ENCODE data around the gene MEGF11.

The MEGF11 gene

DNA sequence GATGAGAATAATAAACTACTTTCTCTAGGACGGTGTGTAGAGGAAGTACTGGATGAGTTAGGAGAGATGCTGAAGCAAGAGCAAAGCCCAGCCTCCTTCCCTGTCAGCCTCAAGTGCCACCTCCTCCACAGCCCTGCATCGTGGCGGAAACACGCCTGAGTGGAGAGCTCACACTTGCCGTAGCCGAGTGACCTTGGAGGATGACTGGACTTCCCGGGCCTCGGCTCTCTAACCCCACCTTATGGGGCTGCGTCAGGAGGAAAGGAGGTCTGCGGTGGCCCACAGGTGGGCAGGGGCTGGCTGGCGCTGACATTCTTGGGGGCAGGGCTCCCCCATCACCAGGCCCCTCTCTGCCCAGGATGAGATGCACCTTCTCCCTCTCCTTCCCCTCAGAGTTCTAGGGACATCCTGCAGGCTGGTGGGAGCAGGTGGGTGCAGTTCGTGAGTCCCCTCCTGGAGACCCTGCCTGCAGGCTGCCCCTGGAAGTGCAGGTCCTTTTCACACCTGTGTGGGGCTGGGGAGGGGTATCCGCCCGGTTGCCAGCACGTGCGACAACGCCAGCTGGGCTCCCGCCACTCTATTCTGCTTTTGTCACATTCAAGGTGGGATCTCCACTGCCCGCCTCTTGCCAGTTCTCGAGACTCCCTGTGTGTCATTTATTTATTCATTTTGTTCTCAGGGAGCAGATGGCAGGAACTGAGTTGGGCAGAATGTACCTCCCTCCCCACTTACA, 175.2 kb downstream of the MEGF11 start:
- no peak for DNase-seq

DNA sequence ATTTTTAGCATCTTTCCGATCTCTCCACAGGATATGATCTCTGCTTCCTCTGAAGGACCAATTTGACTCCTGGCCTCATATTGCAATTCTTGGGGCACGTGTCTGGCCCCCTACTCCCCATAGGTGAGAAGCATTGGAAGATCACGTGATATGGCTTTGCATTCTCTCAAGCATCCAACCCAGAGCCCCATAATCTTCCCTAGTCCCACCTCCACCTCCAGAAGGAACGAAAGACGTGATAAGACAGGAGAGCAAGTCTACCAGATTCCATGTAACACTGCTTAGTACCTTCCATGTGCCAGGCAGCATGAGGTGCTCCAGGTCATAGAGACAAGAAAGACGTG, 176.3 kb downstream of the MEGF11 start:
- DNase-seq = no peak

DNA sequence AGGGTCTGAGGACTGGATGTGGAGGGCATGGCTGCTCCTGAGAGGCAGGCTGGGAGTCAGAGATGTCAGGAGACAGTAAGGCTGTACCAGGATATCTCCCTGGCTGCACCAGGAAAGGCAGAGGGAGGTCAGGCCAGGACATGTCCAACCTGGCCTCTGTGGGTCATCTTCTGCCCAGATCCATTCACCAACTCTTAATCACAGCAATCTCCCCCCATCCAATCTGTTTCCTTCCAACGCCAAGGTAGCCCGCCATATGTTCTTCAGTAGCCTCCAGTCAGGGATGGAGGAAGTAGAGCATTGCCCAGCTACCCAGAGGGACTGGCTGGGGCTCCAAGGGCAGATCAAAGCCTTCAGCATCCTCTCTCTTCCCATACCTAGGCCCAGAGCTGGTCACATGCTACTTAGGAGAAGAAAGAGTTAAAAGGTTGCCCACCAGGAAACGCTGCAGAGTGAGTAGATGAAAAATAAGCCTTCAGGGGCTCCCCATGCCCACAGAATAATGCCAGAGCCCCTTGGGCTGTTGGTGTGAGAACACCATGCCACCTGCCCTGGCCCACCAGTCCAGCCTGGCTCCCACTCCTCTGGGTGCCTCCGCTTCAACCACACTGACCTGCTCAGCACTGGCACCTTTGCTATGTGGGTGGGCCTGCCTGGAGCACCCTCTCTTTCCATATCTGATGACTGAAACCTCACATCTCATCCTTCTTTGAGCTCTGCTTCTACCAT, 176.8 kb downstream of the MEGF11 start:
- no peak for DNase-seq

DNA sequence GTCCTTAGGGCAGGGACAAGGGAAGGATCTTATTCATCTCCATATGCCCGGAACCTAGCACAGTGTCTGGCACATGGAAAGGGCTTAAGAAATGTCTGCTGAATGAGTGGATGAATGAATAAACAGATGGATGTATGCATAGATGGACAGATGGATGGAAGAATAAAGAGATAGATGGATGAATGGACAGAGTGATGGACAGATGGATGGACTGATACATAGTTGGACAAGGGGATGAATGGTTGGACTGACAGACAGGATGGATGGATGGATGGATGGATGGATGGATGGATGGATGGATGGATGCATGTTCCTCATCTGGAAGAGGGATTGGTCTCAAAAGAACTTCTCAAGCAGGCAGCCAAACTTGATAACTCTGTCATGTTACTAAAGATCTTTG, 177.6 kb downstream of the MEGF11 start:
- no peak for DNase-seq

DNA sequence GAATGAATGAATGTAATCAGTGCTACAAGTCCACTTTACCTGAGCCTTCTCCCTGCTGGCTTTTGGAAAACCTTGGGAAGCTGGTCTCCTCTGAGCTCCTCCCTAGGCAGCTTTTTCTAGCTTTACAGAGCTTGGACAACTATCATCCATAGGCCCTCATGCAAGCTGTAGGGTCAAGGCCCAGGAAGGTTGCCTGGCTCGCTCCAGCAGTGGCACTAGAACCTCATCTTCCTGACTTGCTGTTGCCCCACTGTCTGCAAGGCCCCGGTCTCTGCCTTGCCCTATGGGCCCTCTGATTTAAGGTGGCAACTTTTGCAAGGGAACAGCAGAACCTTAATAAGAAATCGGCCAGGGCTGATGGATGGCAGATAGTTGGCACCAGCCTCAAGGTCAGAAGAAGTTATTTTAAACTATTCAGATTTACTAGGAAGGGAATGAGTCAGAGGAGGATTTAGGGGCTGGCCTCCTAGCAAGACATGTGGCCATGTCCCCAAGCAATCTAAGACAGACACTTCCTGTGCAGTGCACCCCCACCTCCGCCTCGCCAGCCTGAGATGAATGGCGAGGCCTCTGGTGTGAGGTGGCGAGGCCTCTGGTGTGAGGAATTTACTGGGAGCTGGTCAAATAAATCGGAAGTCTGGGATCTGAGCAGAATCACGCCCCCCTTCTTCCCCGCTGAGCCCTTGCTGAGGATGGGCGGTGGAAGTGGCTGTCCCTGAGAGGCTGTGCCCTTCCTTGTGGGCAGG, 180.8 kb downstream of the MEGF11 start:
- no peak for DNase-seq

DNA sequence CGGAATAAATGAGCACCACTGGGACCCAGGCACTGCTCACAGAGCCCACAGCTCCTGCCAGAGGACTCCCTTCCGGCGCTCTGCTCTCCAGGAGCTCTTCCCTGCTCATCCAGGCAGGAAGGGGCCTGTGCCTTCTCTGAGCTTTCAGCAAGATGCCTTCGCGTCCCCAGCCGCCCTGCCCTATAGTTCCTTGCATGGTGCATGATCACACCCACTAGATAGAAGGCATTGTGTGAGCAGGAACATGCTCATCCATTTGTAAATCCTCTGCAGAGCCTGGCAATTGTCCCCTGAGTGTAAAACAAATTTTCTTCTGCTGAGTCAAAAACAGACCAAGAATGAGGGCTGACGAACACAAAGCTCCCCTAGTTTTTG, 181.6 kb downstream of the MEGF11 start:
- DNase-seq = no peak

DNA sequence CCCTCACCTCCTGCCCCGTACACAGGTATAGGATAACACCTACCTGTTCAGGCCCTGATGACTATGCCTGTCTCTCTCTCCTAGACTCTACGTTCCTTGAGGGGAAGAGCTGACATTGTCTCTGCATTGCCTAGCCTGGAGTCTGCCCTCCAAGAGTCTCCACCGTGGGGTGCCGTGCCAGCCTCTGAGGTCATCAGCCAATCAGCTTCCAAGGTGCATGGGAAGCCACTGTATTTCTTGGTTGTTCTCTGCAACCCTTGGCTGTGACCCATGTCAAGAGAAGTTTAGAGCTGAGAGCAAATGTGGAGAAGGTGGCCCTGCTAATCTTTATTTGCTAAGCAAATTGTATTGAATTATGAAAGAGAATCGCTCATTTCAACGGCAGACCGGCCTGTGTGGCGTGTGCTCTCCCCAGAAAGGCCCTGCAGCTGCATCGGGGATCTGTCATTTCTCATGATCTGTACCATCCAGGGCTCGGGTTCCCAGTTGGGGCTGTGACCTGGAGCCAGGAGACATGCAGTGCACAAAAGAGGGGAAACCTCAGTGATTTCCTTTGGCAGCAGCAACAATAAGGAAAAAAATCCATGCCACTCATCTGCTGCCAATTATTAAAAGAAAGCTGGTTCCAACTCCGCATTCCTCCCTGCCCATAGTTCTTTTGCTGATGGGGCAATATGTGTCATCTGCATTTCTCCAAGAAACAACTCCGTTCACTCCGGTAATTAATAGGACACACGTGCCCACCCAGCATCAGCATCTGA, 182.2 kb downstream of the MEGF11 start:
- no peak for DNase-seq

DNA sequence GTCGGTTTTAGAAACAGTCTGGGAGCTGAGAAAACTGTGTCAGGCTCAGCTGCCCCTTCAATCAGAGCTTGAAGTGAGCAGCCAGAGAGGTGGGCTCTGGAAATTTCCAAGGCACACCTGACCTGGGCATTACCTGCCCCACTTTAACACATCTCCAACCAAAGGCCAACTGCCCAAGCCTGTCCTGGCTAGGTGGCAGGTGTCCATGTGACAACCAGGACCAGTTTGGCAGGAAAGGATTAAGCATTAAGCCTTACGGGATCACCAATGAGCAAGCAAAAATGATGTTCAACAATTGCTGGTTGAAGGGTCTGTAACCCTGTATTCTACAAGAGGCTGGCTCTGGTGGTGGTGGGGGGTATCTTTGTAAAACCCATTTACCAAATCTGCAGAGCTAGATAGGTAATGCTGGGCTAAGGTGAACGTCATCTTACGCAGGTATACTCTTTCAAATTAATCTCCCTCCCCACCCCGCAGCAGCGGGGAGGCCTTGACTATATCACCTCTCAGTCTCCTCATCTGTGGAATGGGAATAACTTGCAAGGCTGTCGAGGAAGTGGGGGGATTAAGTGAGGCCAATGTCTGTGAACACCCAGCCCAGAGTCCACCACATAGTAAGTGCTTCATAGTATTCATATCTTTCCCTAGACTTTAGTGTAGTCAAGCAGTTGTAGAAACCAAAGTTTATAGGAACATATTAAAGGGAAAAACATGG, 183.2 kb downstream of the MEGF11 start:
- DNase-seq = no peak

DNA sequence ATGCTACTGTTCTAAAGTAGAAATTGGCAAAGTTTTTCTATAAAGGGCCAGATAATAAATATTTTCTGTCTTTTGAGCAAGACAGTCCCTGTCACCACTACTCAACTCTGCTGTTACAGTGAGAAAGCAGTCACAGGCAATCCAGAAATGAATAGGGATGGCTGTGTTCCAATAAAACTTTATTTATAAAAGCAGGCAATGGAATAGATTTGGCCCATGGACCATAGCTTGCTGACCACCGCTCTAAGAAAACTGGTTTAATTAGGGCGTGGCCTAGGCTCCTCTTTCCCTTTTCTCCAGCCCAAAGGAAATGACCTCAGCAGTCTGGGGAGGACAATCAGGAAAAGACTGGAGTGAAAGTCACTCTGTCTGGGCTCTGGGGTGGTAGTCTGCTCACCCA, 183.8 kb downstream of the MEGF11 start:
- no peak for DNase-seq

DNA sequence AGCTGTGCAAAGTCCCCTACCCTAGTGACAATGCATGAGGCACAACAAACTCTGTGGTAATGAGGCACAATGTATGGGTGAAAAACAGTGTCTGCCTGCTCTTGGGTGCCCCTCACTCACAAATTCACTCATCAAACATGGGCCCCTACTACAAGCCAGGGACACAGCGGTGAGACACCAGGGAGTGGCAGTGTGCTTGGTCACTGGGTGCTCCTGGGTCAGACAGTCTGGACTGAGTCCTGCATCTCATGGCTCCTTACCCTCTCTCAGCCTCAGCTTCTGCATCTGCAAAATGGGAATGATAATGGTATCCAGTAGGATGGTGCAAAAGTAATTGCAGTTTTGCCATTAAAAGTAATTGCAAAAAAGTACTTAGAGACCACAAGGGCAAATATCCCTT, 184.7 kb downstream of the MEGF11 start:
- DNase-seq = no peak

DNA sequence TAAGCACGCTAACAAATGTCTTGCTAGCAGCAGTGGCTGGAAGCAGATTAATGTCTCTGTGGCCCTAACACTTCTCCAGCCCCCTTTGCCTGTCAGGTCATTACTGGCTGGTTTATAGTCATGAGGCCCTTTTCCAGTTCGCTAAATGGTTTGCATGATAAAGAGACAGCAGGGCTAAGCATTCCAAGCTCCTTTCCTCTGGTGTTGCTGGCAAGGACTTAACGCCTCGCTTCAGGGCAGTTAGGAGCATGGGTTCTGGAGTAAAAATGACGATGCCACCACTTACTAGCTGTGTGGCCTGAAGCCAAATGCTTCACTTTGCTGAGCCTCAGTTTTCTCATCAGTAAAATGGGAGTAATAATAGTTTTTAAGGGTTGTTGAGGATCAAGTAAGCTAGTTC, 185.9 kb downstream of the MEGF11 start:
- no peak for DNase-seq

DNA sequence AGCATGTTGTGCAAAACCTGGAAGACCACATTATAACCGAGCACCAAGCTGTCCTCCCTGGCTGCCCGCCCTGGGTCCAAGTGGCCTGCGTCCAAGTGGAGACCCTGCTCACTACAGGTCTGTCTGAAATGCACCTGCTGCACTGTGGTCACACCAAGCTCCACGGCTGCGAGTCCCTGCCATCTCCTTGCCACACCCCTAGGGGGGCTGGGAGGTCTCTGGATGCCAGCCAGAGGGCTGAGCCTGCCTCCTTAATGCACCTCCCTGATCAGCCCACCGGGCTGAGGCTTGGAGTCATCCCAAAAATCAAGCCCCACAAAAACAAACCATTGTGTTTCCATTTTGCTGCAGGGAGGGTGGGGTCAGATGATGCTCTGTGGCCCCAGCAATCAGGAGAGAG, 187.1 kb downstream of the MEGF11 start:
- no peak for DNase-seq

DNA sequence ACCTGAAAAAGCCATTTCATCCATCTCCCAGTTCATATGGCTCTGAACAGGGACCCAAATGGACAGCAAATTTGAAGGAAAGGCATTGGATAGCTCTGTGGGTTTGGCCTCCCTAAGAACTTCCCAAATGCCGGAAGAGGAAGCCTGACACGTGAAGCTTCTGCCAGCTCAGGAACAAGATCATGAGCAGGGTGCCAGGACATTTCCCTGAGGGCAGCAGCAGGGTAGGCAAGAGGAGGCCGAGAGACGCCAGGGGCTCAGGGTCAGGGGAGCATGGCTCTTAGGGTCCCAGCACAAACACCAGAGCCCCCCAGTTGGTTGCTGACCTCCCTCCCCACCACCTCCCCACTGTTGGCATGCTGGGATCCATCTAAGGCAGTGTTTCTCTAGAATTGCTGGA, 187.5 kb downstream of the MEGF11 start:
- no peak for DNase-seq

DNA sequence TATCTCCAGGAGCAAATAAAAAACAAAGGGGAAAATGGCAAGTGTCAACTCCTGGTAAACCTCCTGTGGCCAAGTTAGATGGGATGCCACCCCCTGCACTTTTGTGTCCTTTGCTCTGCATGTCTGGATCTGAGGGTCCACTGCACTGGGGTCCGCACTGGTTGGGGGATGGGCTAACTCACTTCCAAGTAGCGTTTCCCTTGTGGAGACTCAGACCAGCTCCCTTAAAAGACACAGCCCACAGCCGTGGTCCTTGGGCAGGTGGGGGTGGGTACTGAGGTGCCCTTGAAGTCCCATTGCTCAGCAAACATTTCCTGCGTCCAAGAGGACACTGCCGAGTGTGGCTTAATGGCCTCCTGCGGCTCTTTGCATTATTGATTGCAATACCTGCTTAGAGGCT, 188.2 kb downstream of the MEGF11 start:
- DNase-seq = no peak

DNA sequence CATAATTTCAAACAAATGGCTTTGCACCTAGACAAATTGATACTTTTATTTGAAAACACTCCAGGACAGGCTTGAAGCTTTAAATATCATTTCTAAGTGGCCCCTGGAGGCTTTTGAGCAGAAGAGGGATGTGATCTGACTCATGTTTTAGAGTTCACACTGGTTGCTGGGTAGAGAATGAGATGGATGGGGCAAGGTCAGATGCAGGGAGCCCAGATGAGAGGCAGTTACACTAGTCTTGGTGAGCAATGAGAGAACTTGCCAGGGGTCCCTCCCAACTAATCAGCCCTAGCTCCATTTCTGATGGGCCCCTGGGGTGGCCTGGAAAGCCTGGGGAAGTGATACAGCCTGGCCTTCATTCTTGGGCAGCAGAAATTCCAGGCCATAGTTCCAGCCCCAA, 190.4 kb downstream of the MEGF11 start:
- DNase-seq = no peak

DNA sequence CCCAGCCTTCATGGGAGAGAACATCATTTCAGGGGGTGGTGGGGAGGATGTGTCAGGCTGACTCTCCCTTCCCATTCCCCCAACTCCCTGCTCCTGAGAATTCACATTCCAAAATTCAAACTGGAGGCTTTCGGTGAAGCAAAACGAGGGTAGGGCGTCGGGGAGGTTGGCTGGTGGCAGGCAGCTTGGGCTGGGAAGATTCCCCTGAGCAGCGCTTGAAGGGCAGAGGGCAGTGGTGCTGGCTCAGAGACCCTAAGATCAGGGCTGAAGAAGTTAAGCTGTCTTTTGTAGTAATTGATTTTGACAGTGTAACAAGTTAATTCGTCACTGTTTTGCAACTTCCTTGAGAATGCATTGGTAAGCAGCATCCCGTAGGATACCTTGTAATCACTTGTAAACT, 196.5 kb downstream of the MEGF11 start:
- DNase-seq = no peak

DNA sequence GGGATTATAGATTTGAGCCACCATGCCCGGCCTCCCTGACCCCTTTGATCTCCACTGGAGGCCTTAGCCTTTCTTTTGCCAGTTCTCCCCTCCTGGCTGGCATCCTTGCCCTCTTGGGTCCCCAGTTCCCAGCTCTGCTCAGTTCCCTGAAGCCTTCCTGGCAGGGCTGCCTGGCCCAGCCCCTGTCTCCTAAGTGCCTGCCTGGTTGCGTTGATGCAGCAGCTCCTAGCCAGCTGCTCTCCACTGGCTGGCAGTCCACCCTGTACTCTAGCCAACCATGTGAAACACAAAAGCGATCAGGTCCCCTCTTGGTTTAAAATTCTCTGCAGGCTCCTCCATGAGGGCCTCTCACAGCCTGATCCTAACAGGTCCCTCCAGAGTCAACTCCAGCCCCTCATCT, 199.6 kb downstream of the MEGF11 start:
- DNase-seq = no peak

DNA sequence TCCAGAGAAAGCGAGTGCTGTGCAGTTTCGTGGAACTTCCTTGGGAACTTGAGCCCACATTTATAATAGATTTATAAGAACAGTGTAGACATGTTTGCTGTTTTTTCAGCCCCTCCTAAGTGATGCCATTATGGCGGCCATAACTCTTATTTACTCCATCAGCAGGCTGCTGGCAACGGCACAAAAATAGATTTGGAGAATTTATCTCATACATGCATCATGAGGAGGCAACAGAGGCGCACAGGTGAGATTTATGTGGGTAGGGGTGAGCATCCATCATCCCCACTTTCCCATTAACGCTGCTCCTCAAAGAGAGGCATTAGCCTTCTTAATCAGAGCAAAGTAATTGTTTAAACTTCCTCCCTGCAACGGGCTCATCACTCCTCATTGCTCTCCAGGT, 201.7 kb downstream of the MEGF11 start:
- no peak for DNase-seq

DNA sequence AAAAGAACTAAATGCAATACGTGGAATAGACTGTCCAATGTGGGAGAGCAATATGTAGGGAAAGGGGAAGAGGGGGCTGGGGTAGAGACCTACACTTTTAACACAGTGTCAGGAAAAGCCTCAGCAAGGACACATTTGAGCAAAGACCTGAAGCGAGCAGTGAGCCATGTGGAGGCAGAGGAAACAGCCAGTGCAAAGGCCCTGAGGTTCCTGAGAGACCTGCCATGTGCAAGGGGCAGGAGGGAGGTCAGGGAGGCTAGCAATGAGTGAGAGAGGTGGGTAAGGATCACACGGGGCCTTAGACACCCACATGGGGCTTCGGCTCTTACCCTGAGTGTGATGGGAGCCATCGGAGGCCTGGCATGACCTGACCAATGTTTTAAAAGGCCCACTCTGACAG, 203.3 kb downstream of the MEGF11 start:
- no peak for DNase-seq

DNA sequence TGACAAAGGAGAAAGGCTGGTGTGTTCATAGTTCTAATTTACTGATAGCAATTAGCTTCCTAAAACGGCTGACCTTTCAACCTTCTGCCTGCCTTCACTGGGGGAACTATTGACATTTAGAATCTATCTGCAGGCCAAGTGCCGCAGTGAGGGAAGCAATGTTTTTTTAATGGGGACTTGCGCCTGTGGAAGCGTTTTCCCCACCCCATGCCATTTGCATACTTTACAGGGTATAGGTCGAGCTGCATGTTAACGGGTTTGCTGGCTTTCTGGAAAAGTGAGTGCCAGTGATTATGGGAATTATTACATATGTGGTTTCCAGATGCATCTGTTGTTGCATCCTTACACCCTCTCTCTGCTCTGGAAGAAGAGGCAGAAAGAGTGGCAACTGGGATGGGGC, 204.2 kb downstream of the MEGF11 start:
- no peak for DNase-seq

DNA sequence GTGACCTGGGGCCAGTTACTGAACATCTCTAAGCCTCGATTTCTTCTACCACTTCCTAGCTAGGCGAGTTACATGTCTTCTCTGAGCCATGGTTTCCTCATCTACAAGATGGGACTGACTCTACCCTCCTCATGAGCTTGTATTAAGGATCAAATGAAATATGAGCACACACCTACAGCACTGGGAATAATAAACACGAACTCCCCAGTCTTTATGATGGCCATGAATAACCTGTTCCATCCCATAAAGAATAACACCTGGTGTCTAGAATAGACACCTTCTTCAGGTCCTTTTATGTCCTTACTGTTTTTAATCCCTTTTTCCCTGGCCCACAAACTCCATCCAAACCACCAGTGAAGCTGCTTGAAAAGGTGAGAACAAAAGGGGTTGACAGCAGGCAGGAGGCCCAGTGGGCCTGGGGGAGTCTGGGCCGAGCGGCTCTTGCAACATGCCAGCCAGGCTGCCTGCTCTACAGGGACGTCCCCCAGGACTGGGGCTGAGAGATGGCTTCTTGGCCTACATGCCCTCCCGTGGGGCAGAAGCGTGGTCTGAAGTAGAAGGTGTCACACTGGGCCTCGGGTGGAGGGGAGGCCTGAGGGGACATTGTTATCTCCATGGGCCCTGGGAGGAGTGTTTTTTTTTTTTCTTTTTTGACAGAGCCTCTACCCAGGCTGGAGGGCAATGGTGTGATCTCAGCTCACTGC, 206.1 kb downstream of the MEGF11 start:
- no peak for DNase-seq

DNA sequence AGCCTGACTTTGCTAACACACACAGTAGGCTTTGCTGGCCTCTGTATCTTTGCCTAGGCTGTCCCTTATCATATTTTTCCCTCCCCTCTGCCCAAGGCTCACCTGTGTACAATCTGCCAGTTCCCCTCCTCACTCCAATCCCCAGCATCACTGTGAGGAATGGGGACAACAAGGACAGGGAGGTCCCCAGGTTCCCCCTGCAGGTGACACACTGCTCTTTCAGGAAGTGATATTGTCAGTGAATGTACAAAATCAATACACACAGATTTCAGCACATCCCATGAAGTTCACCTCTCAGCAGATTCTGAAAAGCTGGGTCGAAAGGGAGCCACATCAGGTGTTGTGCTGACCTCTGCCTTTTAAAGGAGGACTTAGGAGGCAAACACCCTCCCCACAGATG, 206.8 kb downstream of the MEGF11 start:
- DNase-seq = no peak
